ENCODE data around the gene TSPAN5.
"Not testable (repeated sequence)": the region's sequence is repeated elsewhere in the genome, so short reads cannot be mapped to it uniquely, and the experiment has no call there.

TSPAN5 gene

GRCh38 chr4:98658287-98659105, at the start of gene TSPAN5:
TSPAN5 (minus strand) TSS chr4:98658611.
- peak; percentile 39 for DNase-seq

- DNase-seq = no peak
These were observed 48.5 kb upstream of the TSPAN5 start for GRCh38 chr4:98706935-98707334.

GRCh38 chr4:98706200-98706813, 47.9 kb upstream of the TSPAN5 start:
- DNase-seq = no peak

GRCh38 chr4:98705586-98705985, 47.2 kb upstream of the TSPAN5 start:
- DNase-seq = not testable (repeated sequence)

GRCh38 chr4:98700656-98701055, 42.2 kb upstream of the TSPAN5 start:
- no peak for DNase-seq

- no peak for DNase-seq
These were observed 35.7 kb upstream of the TSPAN5 start for GRCh38 chr4:98694076-98694475.

GRCh38 chr4:98692411-98692810, 34.0 kb upstream of the TSPAN5 start:
- no peak for DNase-seq

GRCh38 chr4:98691588-98691987, 33.2 kb upstream of the TSPAN5 start:
- no peak for DNase-seq

- no peak for DNase-seq
These were observed 31.2 kb upstream of the TSPAN5 start for GRCh38 chr4:98689507-98690174.

GRCh38 chr4:98688411-98689290, 30.2 kb upstream of the TSPAN5 start:
- no peak for DNase-seq

GRCh38 chr4:98687876-98688275, 29.5 kb upstream of the TSPAN5 start:
- DNase-seq = no peak

GRCh38 chr4:98686847-98687246, 28.4 kb upstream of the TSPAN5 start:
- no peak for DNase-seq

- no peak for DNase-seq
These were observed 27.8 kb upstream of the TSPAN5 start for GRCh38 chr4:98686043-98686707.

- DNase-seq = no peak
These were observed 27.0 kb upstream of the TSPAN5 start for GRCh38 chr4:98685225-98686042.

GRCh38 chr4:98682719-98683118, 24.3 kb upstream of the TSPAN5 start:
- DNase-seq = no peak

- DNase-seq = no peak
These were observed 22.4 kb upstream of the TSPAN5 start for GRCh38 chr4:98680806-98681205.

GRCh38 chr4:98679738-98680137, 21.3 kb upstream of the TSPAN5 start:
- no peak for DNase-seq

GRCh38 chr4:98677799-98678198, 19.4 kb upstream of the TSPAN5 start:
- no peak for DNase-seq

- no peak for DNase-seq
These were observed 16.2 kb upstream of the TSPAN5 start for GRCh38 chr4:98674404-98675173.

- DNase-seq = no peak
These were observed 15.6 kb upstream of the TSPAN5 start for GRCh38 chr4:98673978-98674377.

GRCh38 chr4:98673288-98673644, 14.9 kb upstream of the TSPAN5 start:
- DNase-seq = no peak

All from NCI-H1694 (cell line).